Astrocyte of the spinal cord (primary cell): Measurements from ENCODE around the gene FLAD1.

Source experiments
- DNase-seq: peaks from one replicate; pipeline ENCODE4 v3.0.0; 2011; ENCODE audit warnings: low read depth, low spot score
- H3K4me3 ChIP-seq: 2 replicates; pipeline ENCODE4 v1.5.1; 2011; ENCODE audit warnings: low read depth, mild to moderate bottlenecking, low read length, moderate library complexity
- in situ Hi-C: cut with HindIII; loops from 2 replicates; pipeline ENCODE4 v1.10.0; 2017; ENCODE audit warnings: low sequenced_read_pairs
- TF ChIP-seq, protein P1 (sequence below): IDR thresholded peaks from 2 replicates; pipeline ENCODE4 v1.5.1; 2012; ENCODE audit warnings: low read depth, mild to moderate bottlenecking, low read length, inconsistent platforms

Gene FLAD1

DNA sequence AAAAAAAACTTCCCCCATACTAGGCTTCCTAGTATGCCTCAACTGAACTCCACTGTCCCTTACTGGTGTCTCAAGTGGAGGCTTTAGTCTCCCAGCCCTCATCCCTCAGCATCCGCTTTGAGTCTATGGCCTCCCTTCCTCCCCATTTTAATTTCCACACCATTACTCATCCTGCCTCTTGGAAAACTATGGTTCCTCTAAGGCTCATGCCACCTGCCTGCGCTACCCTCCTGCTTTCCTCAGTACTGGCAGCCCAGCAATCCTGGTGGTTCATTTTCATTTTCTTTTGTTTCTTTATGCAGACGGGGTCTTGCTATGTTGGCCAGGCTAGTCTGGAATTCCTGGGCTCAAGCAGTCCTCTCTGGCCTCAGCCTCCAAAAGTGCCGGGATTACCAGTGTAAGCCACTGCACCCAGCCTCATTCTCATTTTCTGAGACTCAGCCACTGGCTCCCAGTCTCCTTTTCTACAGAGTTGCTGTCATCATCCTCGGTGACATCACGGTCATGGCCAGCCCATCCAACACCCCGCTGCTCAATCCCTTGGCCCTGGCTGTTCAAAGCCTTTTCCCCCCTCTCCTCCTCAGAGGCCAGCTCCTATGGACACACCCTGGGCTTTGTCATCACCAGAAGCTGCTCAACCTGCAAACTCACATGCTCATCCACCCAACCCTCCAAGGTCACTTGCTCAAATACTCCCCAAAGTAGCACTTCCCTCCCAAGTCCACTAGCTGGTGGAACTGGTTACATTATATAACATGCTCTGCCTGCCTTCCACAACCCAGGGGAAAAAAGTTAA lies 44.3 kb upstream of the FLAD1 start:
- in situ Hi-C loops, result no loop called here
- no peak for DNase-seq
- H3K4me3 ChIP-seq, result no peak overlapping the region
- TF ChIP-seq, protein P1, sequence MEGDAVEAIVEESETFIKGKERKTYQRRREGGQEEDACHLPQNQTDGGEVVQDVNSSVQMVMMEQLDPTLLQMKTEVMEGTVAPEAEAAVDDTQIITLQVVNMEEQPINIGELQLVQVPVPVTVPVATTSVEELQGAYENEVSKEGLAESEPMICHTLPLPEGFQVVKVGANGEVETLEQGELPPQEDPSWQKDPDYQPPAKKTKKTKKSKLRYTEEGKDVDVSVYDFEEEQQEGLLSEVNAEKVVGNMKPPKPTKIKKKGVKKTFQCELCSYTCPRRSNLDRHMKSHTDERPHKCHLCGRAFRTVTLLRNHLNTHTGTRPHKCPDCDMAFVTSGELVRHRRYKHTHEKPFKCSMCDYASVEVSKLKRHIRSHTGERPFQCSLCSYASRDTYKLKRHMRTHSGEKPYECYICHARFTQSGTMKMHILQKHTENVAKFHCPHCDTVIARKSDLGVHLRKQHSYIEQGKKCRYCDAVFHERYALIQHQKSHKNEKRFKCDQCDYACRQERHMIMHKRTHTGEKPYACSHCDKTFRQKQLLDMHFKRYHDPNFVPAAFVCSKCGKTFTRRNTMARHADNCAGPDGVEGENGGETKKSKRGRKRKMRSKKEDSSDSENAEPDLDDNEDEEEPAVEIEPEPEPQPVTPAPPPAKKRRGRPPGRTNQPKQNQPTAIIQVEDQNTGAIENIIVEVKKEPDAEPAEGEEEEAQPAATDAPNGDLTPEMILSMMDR, result no peak

DNA sequence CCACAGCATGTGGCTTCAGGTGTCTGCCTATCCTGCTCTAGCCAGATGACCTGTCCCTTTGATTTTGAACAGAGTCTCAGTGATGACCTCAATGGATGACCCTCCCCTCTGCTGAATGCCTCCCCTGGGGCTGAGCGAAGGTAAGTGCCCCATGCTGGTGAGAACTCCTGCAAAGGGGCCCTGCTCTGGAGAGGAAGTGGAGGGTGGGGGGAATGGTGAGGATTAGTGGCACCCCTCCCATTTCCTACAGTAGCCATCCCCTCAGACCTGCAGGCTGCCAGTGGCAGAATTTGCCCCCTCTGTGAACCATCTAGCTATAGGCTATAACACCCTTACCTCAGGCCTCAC lies 43.0 kb upstream of the FLAD1 start:
- no peak for DNase-seq
- in situ Hi-C loops, result no loop called here
- TF ChIP-seq, protein P1, result no peak
- no peak overlapping the region for H3K4me3 ChIP-seq

DNA sequence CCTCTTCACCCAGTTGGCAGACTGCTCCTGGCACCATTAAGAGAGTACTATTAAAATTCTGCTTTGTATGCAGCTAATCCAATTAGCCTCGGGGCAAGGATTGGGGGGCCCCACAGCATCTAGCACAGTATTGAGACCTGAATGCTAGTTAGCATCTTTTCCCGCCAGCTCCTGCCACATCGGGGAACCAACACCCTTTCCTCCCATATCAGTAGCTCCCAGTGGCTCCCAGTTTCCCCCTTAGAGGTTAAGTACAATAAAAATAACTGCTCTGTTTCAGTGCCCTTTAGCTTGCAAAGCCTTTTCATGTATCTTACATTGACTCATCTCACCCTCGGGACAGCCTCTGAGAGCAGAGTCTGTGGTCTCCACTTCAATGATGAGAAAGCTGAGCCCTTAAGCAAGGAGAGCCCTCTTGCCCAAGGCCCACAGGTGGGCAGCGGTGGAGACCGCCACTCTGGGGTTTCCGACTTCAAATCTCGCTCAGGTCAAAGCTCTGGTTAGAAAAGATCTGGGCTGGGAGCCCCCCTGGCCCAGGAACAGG lies 42.4 kb upstream of the FLAD1 start:
- in situ Hi-C loops, result no loop called here
- no peak for DNase-seq
- no peak overlapping the region for H3K4me3 ChIP-seq
- TF ChIP-seq, protein P1, result no peak

DNA sequence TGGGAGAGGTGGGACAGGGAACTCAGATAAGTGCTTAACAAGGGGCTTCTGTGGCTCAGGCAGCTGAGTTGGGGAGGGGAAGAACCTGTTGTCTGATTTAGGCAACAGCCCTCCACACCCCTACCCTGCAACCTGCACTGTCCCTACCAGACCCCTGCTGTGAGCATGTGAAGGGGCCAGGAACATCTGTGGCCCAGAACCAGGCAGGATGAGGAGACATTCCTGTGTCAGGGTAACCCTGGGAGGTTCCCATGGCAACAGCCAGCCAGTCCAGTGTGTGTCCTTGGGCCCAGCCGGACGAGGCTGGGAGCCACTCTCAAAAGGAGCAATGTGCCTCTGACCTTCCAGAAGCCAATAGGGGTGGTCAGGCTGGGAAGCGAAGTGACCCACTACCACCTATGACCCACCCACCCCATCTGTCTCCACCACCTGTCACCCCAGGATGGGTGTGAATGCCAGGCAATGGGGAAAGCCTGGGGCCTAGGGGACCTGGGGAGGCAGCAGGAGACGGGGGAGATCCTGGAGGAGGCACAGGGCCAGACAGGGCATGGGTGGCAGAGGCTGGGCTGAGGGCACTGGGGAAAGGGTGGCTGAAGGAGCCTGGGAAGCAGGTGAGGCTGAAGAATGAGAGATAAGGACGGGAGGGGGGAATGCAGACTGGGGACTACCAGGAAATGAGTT lies 41.7 kb upstream of the FLAD1 start:
- TF ChIP-seq, protein P1, result no peak
- H3K4me3 ChIP-seq, result no peak overlapping the region
- DNase-seq, result no peak
- in situ Hi-C loops, result no loop called here

DNA sequence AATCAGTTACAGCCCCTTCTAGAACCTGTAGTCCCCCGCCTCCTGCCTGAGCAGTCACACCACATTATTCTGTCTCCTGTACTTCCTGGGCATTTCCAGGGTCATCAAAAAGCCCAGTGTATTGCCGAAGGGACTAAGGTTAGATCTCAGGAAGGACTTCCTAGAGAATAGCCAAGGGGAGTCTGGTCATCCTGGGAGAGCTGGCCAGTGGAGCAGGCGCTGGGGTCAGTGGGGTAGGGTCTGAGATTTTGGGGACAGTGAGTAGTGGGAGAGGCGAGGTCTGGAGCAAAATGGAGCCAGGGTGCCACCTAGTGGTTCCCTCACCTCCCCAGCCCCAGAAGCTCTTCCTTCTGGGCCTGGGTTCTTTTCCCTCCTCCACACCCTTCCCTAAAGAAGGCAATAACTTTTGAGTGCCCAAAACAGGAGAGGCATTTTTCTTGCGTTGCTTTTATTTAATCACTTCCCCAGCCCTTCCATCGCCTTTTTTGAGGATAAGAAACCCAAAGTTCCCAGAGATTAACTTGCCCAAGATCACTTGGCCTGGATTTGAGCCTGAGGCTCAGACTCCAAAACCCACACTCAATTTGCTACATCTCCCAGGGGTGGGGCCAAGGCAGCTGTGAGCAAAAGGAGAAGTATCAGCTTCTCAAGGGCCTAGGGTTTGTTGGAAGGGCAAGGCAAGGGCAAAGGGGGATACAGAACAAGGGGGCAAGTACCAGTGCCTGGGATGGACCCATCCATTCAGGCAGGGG lies 39.3 kb upstream of the FLAD1 start:
- TF ChIP-seq, protein P1, result peak; percentile 91
- peak; percentile 18 for DNase-seq
- no peak overlapping the region for H3K4me3 ChIP-seq
- in situ Hi-C loops, result no loop called here

DNA sequence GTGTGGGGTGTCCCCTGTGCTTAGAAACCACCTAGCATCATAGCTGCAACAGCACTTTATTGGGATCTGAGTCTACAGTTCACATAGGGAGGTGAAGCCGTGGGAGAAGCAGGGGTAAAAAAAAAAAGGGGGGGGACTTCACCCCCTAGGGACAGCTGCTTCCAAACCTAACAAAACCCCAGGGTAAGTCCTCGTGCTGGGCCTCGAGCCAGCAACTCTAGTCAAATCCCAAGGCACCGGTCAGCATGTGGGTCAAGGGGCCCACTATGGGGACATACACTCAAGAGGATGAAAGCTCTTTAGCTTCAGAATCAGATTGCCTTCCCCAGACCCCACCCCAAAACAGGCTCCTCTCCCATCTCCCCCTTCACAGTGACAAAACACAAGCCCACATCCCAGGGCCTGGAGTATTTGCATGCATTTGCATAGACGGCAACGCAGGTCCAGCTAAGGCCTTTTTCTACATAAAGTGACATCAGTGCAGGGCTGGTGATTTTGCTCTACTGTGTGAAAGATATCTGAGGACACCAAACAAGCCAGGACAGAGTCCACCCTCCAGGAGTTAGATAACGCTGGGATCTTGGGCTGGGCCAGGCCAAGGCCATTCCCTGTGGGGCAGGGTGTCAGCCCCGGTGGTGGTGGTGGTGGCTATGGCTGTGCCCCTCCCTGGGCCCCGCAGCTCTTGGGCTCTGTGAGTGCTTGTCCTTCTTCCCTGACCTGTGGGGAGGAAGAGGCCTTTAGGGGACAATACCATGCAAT lies 38.6 kb upstream of the FLAD1 start:
- in situ Hi-C loops, result no loop called here
- no peak for DNase-seq
- TF ChIP-seq, protein P1, result no peak
- H3K4me3 ChIP-seq, result no peak overlapping the region
